ENCODE measurements around the gene NFATC1. TPM values are rescaled to one million over a fixed set of nuclear protein-coding genes. Genes with fewer than 3 reads are reported as not detected.
A peak's percentile ranks its signal among the peaks of the same experiment; 100 is the strongest.

NFATC1 gene
- total RNA-seq, 3 donors from 2014 or later: 10.9 to 18.0 (median 12.9) TPM

DNA sequence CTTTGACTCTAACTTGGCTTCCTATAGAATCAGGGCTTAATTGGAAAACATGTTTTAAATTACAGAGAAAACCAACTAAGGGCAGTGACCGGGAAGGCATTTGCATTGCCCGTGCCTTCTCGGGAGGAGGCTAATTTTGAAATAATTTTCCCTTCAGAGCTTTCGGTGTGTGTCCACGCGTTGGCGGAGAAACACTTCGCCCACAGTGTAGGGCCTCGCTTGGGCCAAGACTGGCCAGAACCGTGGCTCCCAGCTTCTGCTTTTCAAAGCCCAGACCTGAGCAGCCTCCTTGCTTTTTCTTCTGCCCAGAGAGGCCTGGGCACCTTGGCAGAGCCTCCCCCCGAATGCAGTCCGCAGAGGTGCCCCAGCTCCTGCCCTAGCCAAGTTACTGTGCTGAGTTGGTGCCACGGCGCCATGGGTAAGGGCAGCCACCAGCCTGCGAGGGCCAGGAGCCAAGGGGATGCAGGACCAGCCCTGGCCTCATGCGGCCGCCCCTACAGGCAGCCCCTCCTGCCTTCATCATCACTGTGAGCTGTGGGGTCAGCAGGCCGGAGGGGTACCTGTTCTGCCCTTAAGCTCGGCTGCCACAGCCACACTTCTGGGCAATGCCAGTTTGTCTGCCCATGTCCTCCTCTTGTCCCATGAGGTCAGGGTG is 57.4 kb downstream of the NFATC1 start:
- no peak for DNase-seq (ENCODE audit: low spot score in 2 of 2)
- H3K27me3 ChIP-seq: no peaks in the 10 kb centered on the region
- H3K27ac ChIP-seq: no peak overlapping the region
- H3K9me3 ChIP-seq: no peaks in the 10 kb centered on the region
- no peaks in the 10 kb centered on the region for H3K4me1 ChIP-seq
- intact Hi-C loops (cut with DNase I; ENCODE audit: low total_unique reads): no loop called here
- H3K4me3 ChIP-seq: no peak overlapping the region
- no peaks in the 10 kb centered on the region for H3K36me3 ChIP-seq
- TF ChIP-seq, protein P1, sequence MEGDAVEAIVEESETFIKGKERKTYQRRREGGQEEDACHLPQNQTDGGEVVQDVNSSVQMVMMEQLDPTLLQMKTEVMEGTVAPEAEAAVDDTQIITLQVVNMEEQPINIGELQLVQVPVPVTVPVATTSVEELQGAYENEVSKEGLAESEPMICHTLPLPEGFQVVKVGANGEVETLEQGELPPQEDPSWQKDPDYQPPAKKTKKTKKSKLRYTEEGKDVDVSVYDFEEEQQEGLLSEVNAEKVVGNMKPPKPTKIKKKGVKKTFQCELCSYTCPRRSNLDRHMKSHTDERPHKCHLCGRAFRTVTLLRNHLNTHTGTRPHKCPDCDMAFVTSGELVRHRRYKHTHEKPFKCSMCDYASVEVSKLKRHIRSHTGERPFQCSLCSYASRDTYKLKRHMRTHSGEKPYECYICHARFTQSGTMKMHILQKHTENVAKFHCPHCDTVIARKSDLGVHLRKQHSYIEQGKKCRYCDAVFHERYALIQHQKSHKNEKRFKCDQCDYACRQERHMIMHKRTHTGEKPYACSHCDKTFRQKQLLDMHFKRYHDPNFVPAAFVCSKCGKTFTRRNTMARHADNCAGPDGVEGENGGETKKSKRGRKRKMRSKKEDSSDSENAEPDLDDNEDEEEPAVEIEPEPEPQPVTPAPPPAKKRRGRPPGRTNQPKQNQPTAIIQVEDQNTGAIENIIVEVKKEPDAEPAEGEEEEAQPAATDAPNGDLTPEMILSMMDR (IDR thresholded peaks at IDR 0.05): no peak
- TF ChIP-seq POLR2A (IDR thresholded peaks at IDR 0.05) (no peak), POLR2AphosphoS5 (IDR thresholded peaks at IDR 0.05) (no peak)

DNA sequence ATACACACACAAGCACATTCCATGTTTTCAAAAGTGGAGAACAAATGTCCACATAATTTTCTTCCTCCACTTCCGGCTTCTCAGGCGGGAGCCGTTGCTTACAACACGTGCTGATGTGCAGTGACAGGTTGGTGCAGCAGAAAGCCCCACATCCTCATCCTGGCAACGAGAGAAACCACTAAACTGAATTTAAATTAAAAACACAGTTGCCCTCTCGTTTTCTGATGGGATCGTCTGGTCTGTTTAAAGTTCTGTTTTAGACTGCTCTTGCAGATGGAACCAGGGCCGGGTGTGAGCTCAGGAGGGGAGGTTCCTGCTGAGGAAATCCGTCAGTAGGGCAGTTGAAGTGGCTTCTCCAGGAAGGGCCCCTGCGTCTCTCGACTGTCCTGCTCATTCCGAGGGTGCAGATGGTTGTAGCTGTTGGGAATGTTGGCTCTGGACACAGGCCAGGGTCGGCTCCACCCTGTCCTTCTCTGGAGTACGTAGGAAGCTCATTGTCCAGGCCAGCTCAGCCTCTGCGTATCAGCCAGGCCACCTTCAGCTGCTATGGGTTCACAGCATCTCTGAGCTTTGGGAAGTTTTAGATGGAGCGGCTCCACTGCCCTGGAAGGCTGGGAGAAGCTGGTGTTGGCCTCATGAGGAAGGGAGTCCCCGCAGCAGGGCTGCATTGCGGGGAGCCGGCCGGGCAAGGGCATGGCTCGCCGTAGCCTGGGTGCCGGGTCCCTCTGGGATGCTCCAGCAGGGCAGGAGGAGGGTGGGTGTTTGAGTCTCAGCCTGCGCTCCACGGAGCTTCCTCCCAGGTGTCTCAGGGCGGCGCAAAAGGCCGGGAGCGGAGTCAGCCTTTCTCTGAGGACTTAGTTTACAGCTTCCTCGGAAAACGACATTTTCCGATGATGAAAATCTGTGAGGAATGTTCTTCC is 58.3 kb downstream of the NFATC1 start:
- DNase-seq (ENCODE audit: low spot score in 2 of 2): no peak
- intact Hi-C loops (cut with DNase I; ENCODE audit: low total_unique reads): no loop called here
- H3K27me3 ChIP-seq: no peaks in the 10 kb centered on the region
- TF ChIP-seq POLR2A (IDR thresholded peaks at IDR 0.05): no peak
- TF ChIP-seq, protein P1 (IDR thresholded peaks at IDR 0.05): no peak
- no peak for TF ChIP-seq POLR2AphosphoS5 (IDR thresholded peaks at IDR 0.05)
- no peaks in the 10 kb centered on the region for H3K4me1 ChIP-seq
- no peaks in the 10 kb centered on the region for H3K36me3 ChIP-seq
- H3K9me3 ChIP-seq: no peaks in the 10 kb centered on the region
- H3K4me3 ChIP-seq: no peak overlapping the region
- peak overlapping the region in 1 of 2 donors; percentile 12 for H3K27ac ChIP-seq

DNA sequence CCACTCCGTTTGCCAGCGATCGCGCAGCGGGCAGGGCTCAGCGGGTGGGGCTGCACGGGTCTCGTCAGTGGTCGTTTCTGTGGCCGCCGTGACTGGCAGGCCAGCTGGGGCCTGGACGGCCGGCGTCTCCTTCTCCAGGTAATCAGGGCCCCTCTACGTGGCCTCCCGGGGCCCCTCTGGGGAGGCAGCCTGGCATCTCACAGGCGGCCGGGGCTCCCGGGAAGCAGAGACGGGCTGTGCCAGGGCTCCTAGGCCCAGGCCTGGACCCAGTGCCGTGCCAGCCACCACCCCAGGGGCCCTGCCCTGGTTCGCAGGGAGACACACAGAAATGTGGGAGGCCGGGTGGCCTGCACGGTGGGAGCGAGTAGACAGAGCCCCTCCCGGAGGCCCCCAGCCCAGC is 59.5 kb downstream of the NFATC1 start:
- no peak for DNase-seq (ENCODE audit: low spot score in 2 of 2)
- Histone ChIP-seq H3K4me3 (no peak overlapping the region), H3K4me1 (no peaks in the 10 kb centered on the region), H3K9me3 (no peaks in the 10 kb centered on the region), H3K27me3 (no peaks in the 10 kb centered on the region), H3K36me3 (no peaks in the 10 kb centered on the region), H3K27ac (no peak overlapping the region)
- intact Hi-C loops (cut with DNase I; ENCODE audit: low total_unique reads): no loop called here
- TF ChIP-seq, protein P1 (IDR thresholded peaks at IDR 0.05): no peak
- TF ChIP-seq POLR2AphosphoS5 (IDR thresholded peaks at IDR 0.05): no peak
- TF ChIP-seq POLR2A (IDR thresholded peaks at IDR 0.05): no peak

DNA sequence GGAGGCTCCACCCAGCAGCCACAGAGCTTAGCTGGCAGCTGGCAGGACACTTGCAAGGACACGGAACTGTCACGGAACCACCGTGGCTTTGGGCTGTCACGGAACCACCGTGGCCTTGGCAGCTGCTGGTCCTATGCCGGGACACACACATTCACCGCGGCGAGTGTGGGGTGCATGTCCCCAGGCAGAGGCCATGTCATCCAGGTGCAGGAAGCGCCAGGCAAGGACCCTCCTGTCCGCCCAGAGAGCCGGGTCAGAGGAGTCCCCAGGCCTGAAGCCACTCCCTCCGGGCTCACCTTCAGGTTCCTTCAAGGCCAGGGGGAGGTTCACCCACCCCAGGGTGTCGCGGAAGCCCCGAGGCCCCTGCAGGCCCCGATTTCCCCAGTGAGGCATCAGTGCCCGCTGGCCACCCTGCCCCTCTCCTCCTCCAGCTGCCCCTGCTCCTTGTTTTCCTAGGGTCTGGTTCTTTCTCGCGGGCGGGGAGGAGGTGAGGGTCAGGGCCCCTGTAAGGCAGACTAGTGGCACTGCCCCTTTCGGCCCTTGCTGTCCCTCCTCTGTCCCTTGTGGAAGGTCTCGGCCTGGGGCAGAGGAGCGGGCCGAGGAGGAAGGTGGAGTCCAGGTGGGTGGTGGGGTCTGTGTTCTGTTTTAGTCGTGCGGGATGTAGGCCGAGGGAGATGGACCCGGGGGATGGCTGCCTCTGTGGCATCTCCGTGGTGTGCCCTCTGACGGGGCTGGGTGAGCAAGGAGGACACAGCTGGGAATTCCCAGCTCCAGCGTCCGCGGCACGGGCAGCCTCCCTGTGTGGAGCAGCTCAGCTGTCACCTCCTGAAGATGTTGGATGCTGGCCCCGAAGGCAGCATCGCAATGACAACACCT is 60.6 kb downstream of the NFATC1 start:
- no peak for TF ChIP-seq POLR2AphosphoS5 (IDR thresholded peaks at IDR 0.05)
- TF ChIP-seq, protein P1 (IDR thresholded peaks at IDR 0.05): no peak
- TF ChIP-seq POLR2A (IDR thresholded peaks at IDR 0.05): no peak
- peaks cover 0 to 4% of the 10 kb centered on the region in 2 donors for H3K4me1 ChIP-seq
- H3K36me3 ChIP-seq: no peaks in the 10 kb centered on the region
- H3K27me3 ChIP-seq: no peaks in the 10 kb centered on the region
- no peak overlapping the region for H3K4me3 ChIP-seq
- intact Hi-C loops (cut with DNase I; ENCODE audit: low total_unique reads): no loop called here
- DNase-seq (ENCODE audit: low spot score in 2 of 2): no peak
- H3K9me3 ChIP-seq: no peaks in the 10 kb centered on the region
- no peak overlapping the region for H3K27ac ChIP-seq
